GM18951 (cell line): ENCODE results near the gene SHLD2.
"Not testable (repeated sequence)": the region's sequence is repeated elsewhere in the genome, so short reads cannot be mapped to it uniquely, and the experiment has no call there.

Experiments used
- in situ Hi-C: fragments of 300-500 bp; cut with MboI; formaldehyde crosslinking; loops from one replicate; pipeline ENCODE4 v1.12.0; 2022; ENCODE audit warnings: low sequenced_read_pairs, mixed read lengths, inconsistent platforms; ENCODE audit not compliant: unreplicated experiment

Gene SHLD2

GRCh38 chr10:87228247-87228646, 133.2 kb downstream of the SHLD2 start:
- in situ Hi-C loops: not testable (repeated sequence)

DNA sequence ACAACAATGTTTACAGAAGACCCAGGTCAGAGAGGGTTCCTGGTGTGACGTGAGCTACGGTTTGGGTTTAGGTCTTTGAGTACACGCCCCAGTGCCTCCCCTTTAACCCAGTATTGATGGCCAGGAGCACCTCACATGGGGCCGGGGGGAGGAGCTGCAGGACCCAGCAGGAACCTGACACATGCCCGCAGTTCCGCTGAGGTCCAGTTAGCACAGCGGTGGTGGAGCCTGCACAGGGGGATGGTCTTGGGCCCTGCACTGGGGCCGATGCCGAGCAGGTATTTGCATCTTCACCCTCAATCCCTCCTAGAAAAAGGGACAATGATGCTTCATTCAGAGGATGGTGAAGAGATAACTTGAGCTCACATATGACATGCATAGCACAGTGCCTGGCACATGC, 134.2 kb downstream of the SHLD2 start:
- in situ Hi-C loops: not testable (repeated sequence)

GRCh38 chr10:87234854-87235253, 139.8 kb downstream of the SHLD2 start:
- in situ Hi-C loops: not testable (repeated sequence)

DNA sequence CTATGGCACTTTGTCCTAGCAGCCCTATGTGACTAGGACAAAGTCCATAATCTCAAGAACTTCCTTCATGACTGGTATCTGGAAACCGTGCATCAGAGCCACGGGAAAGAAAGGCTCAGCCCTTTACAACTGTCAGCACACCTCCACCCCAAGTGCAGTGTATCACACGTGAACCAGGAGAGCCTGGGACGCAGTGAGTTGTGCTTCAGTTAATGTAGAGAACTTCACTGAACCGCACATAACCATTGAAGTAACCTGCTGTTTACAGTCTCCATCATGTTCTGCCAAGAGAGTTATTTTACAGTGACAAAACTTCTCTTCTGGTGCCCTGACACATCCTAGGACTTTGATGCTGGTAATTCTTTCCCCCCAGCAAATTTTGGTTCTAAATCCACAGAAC, 142.2 kb downstream of the SHLD2 start:
- in situ Hi-C loops: not testable (repeated sequence)

DNA sequence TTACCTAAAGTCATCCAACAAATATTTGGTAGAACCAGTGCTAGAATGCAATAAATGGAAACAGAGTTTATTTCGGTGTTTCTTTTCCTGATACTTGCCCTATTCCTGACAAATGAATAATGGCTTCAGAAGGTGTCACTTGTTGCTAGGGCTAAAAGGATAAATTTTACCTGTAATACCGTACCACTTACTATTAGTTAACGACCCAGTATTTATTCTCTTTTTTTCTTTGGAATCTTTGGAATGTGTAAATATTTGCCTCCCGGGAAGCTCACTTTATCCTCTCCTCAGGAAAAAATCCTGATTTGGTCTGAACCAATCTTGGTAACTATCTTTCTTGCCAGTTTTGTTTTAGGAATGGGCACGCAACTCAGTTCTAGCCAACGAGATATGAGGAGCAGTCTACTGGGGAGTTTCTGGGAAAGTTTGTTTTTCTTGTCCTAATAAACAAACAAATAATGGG, 144.4 kb downstream of the SHLD2 start:
- in situ Hi-C loops: not testable (repeated sequence)
